T-cell (primary cell): ENCODE measurements around the gene RAD23B. TPM values are rescaled to one million over a fixed set of nuclear protein-coding genes. Genes with fewer than 3 reads are reported as not detected.

Experiments
- ATAC-seq, 4 experiments: fragments of 200-7000 bp in 3 of 4; fragments of 150-1000 bp in 1 of 4; cut with Tn5 transposase; replicated peaks in 1 of 4; 1 replicate in 3 of 4; 2 replicates in 1 of 4; pipeline ENCODE4 v1.10.0; 2021; ENCODE audit warnings: moderate library complexity in 3 of 4, mild to moderate bottlenecking in 2 of 4, moderate number of reproducible peaks in 1 of 4
- CTCF ChIA-PET, 2 donors: fragments of 300-600 bp; sonication (Branson Sonifier 250); formaldehyde crosslinking; loops; one replicate each; lab custom pipeline; 2022; ENCODE audit warnings: antibody characterized with exemption in 2 of 2; lab: Charles Lee
- POLR2A ChIA-PET, 2 donors: fragments of 300-600 bp; sonication (Branson Sonifier 250); formaldehyde crosslinking; loops; one replicate each; lab custom pipeline; 2022; ENCODE audit warnings: antibody characterized with exemption in 2 of 2; lab: Charles Lee
- DNase-seq, 35 experiments: peaks; one replicate each; pipeline versions ENCODE4 v3.0.0 to v3.0.0-alpha.2; 2013 to 2023
- H3K27ac ChIP-seq: one replicate; pipeline ENCODE4 v1.5.1; 2013; ENCODE audit warnings: low read length
- H3K27me3 ChIP-seq, 2 experiments: replicated peaks in 1 of 2; 1 replicate in 1 of 2; 2 replicates in 1 of 2; pipeline versions ENCODE4 v1.6.1 to v1.7.0; 2013; ENCODE audit warnings: low read length in 1 of 2, mixed read lengths in 1 of 2; ENCODE audit not compliant: control insufficient read depth in 2 of 2, insufficient read depth in 2 of 2; ENCODE audit errors: extremely low read depth in 1 of 2
- H3K36me3 ChIP-seq, 2 donors: 1 replicate in 1 of 2; 2 replicates in 1 of 2; pipeline versions ENCODE4 v1.6.1 to v1.7.0; 2013; ENCODE audit warnings: low read length in 1 of 2; ENCODE audit not compliant: control insufficient read depth in 2 of 2, insufficient read depth in 1 of 2; ENCODE audit errors: extremely low read depth in 1 of 2
- H3K4me1 ChIP-seq, 2 experiments: 1 replicate in 1 of 2; 2 replicates in 1 of 2; pipeline versions ENCODE4 v1.6.1 to v1.7.0; 2013; ENCODE audit warnings: low read length in 2 of 2, mixed read lengths in 1 of 2; ENCODE audit not compliant: insufficient read depth in 2 of 2, control insufficient read depth in 1 of 2; ENCODE audit errors: extremely low read depth in 1 of 2
- H3K4me3 ChIP-seq, 2 donors: 1 replicate in 1 of 2; 2 replicates in 1 of 2; pipeline versions ENCODE4 v1.5.1 to v1.7.0; 2013; ENCODE audit warnings: mild to moderate bottlenecking in 2 of 2, low read length in 1 of 2, moderate library complexity in 1 of 2; ENCODE audit not compliant: control insufficient read depth in 1 of 2; ENCODE audit errors: extremely low read depth in 1 of 2
- H3K9me3 ChIP-seq: 2 replicates; pipeline ENCODE4 v1.7.0; 2013
- H3K27ac Mint-ChIP-seq, 2 donors: one replicate each; pipeline ENCODE4 v1.8.0; 2020 to 2021; ENCODE audit warnings: mild to moderate bottlenecking in 2 of 2, mixed read lengths in 2 of 2
- H3K27me3 Mint-ChIP-seq, 2 donors: one replicate each; pipeline ENCODE4 v1.8.0; 2021 to 2022; ENCODE audit warnings: mixed read lengths in 2 of 2
- H3K36me3 Mint-ChIP-seq: one replicate; pipeline ENCODE4 v1.8.0; 2021; ENCODE audit warnings: mixed read lengths
- H3K4me1 Mint-ChIP-seq, 3 donors: one replicate each; pipeline ENCODE4 v1.8.0; 2020 to 2022; ENCODE audit warnings: mixed read lengths in 3 of 3, mild to moderate bottlenecking in 1 of 3
- H3K4me3 Mint-ChIP-seq, 3 donors: one replicate each; pipeline ENCODE4 v1.8.0; 2020 to 2022; ENCODE audit warnings: mild to moderate bottlenecking in 3 of 3, mixed read lengths in 3 of 3, moderate library complexity in 3 of 3
- H3K9me3 Mint-ChIP-seq, 3 donors: one replicate each; pipeline ENCODE4 v1.8.0; 2020 to 2022; ENCODE audit warnings: mixed read lengths in 3 of 3
- WGBS: methylation state at CpG from one replicate; pipeline ENCODE4 v1.1.5; 2013; ENCODE audit warnings: missing lambda C conversion rate; ENCODE audit not compliant: insufficient coverage; 5-methylcytosine and 5-hydroxymethylcytosine counted together
- total RNA-seq, 35 experiments: library from RNA in 6 of 35; stranded (reverse) in 6 of 35; fragments of 120-200 nt in 1 of 35; gene quantifications; one replicate each; pipeline versions ENCODE4 v1.2.1 to v1.2.4 and lab custom pipeline; 2013 to 2026

Gene RAD23B
- total RNA-seq, 5 donors from 2014 or later (not counting 1 experiment from before 2014, with no cell fraction given): 55.0 to 68.4 (median 56.2) TPM

DNA sequence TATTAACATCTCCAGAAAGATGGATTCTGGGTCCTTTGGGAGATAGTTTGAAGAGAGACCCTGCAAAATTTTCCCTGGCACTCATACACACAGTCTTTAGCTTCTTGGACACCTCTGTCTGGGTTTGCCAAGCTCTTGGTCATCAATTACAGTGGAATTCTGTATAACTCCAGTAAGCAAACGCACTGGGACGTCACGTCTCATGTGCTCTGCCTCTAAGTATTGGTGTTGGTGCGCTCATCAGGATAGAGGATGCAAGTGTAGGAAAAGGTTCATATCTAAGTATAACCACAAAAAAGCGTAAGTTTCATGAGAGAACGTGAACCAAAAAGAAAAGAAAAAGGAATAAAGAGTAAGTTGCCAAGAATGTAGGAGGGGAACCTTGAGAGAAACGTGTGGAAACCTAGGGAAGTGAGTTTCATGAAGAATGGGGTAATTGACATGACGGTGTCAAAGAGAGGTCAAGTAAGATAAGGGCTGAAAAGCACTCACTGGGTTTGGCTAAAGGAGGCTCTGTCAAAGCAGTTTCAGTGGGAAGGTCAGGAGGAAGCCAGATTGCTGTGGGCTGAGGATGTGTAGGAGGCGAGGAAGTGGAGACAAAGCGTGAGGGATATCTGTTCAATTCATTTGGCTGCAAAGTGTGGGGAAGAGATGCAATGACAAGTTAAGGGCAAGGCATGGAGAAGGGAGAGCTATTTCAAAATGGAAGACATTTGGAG, 92.7 kb downstream of the RAD23B start:
- Histone ChIP-seq H3K9me3 (no peaks in the 10 kb centered on the region), H3K27me3 (peaks cover 0 to 4% of the 10 kb centered on the region in 2 experiments), H3K4me1 (no peaks in the 10 kb centered on the region), H3K27ac (no peak overlapping the region), H3K36me3 (no peaks in the 10 kb centered on the region), H3K4me3 (no peak overlapping the region)
- 65% methylated on average over 9 of the region's 10 CpGs for WGBS
- Mint-ChIP-seq H3K36me3 (no peaks in the 10 kb centered on the region), H3K27me3 (peaks cover 0 to 7% of the 10 kb centered on the region in 2 donors), H3K4me1 (no peaks in the 10 kb centered on the region), H3K9me3 (no peaks in the 10 kb centered on the region), H3K27ac (no peak overlapping the region), H3K4me3 (no peak overlapping the region)
- POLR2A ChIA-PET: no interaction called here
- no peak for DNase-seq
- no peak for ATAC-seq
- CTCF ChIA-PET: no interaction called here

DNA sequence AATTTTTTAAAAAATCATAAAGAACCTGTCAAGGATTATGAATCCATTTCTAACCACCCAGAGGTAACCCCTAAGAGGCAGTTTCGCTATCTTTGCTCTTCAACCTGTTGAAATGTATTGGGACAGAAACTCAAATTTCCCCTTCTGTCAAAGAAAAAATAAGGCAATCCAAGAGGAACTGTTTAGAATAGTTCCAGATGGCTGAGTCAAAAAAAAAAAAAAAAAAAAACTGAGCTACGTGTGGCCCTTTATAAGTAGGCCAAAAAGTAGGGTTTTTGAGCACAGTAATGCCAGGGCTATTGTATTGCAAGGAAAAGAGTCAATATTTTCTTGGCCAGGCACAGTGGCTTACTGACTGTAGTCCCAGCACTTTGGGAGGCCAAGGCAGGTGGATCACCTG, 94.9 kb downstream of the RAD23B start:
- no CpG with 5 or more reads among the region's 2 CpGs for WGBS
- CTCF ChIA-PET: interaction anchor here in 1 of 2 donors (0.6 kb wide), 1 partner anchor 1538 kb away, joined by 3 read pairs; no protein-coding TSS in a partner anchor
- no peak for ATAC-seq

More for the DNA sequence above, 94.9 kb downstream of the RAD23B start:
- POLR2A ChIA-PET: interaction anchor here in 1 of 2 donors (0.6 kb wide), 1 partner anchor 160 kb away, joined by 4 read pairs; no protein-coding TSS in a partner anchor
- Histone ChIP-seq H3K9me3 (no peaks in the 10 kb centered on the region), H3K4me3 (no peak overlapping the region), H3K27ac (no peak overlapping the region), H3K4me1 (no peaks in the 10 kb centered on the region), H3K27me3 (peaks cover 0 to 4% of the 10 kb centered on the region in 2 experiments), H3K36me3 (no peaks in the 10 kb centered on the region)
- no peak overlapping the region for H3K27ac Mint-ChIP-seq
- H3K27me3 Mint-ChIP-seq: peaks cover 2 to 6% of the 10 kb centered on the region in 2 donors
- H3K4me1 Mint-ChIP-seq: no peaks in the 10 kb centered on the region
- H3K36me3 Mint-ChIP-seq: no peaks in the 10 kb centered on the region
- no peaks in the 10 kb centered on the region for H3K9me3 Mint-ChIP-seq
- H3K4me3 Mint-ChIP-seq: no peak overlapping the region
- no peak for DNase-seq

Other genes with a start within 250 kb of the RAD23B start
- 10 to 100 TPM in 1 of 5 donors, 1 to 10 TPM in 4; 1.1 to 21.6 (median 1.5) TPM for gene KLF4, start 206.5 kb downstream of the RAD23B start, total RNA-seq